ENCODE data around the gene GTPBP6. TPM values are rescaled to one million over a fixed set of nuclear protein-coding genes. Genes with fewer than 3 reads are reported as not detected.

Gene GTPBP6
- total RNA-seq, 4 donors from 2014 or later, result 30.6 to 60.2 (median 36.0) TPM

GRCh38 chrX:314781-315595 is 3.6 kb downstream of the GTPBP6 start:
- 94% methylated on average over 51 of the region's 51 CpGs; no CpG with 5 or more reads in 1 of the 2 donors for WGBS, 2 donors (ENCODE audit: low coverage in 1 of 2)
- intact Hi-C loops (cut with DNase I; ENCODE audit: low total_unique reads) (no loop called here), in situ Hi-C loops (cut with MboI; ENCODE audit: low pct_ligation_motif_present in 1 of 4, low pct_unique_long_range_greater_than_20kb in 1 of 4, low sequenced_read_pairs in 3 of 4) (no loop called here)

DNA sequence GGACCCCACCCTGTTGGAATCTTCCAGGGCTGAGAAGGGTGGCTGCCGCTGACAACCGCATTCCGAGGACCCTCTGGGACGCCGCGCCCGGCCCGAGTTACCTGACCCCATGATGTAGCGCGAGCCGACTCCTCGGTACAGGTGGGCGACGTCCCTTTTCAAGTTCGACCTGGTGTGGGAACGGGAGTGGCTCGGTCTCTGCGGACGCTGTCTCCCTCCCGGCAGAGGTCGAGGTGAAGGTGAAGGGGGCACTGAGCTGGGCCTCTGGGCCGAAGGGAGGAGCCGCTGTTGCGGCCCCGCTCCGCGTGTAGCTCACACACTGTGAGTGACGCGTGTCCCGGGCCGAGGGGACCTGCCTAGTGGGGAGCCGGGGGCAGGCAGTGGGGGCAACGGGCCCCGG is 4.5 kb downstream of the GTPBP6 start:
- Histone ChIP-seq H3K36me3 (peaks cover 0 to 38% (median 11%) of the 10 kb centered on the region in 4 donors), H3K9me3 (no peaks in the 10 kb centered on the region), H3K4me1 (peaks cover 0 to 4% (median 1%) of the 10 kb centered on the region in 4 donors), H3K27ac (no peak overlapping the region), H3K4me3 (no peak overlapping the region), H3K27me3 (no peaks in the 10 kb centered on the region)
- WGBS, 2 donors (ENCODE audit: low coverage in 1 of 2), result 97% methylated on average over 34 of the region's 34 CpGs; no CpG with 5 or more reads in 1 of the 2 donors
- TF ChIP-seq POLR2A (IDR thresholded peaks at IDR 0.05) (no peak), POLR2AphosphoS5 (IDR thresholded peaks at IDR 0.05) (no peak), EP300 (IDR thresholded peaks at IDR 0.05; ENCODE audit: low read depth) (no peak)
- TF ChIP-seq, protein P1, sequence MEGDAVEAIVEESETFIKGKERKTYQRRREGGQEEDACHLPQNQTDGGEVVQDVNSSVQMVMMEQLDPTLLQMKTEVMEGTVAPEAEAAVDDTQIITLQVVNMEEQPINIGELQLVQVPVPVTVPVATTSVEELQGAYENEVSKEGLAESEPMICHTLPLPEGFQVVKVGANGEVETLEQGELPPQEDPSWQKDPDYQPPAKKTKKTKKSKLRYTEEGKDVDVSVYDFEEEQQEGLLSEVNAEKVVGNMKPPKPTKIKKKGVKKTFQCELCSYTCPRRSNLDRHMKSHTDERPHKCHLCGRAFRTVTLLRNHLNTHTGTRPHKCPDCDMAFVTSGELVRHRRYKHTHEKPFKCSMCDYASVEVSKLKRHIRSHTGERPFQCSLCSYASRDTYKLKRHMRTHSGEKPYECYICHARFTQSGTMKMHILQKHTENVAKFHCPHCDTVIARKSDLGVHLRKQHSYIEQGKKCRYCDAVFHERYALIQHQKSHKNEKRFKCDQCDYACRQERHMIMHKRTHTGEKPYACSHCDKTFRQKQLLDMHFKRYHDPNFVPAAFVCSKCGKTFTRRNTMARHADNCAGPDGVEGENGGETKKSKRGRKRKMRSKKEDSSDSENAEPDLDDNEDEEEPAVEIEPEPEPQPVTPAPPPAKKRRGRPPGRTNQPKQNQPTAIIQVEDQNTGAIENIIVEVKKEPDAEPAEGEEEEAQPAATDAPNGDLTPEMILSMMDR (IDR thresholded peaks at IDR 0.05), result no peak
- DNase-seq, result no peak
- intact Hi-C loops (cut with DNase I; ENCODE audit: low total_unique reads) (no loop called here), in situ Hi-C loops (cut with MboI; ENCODE audit: low pct_ligation_motif_present in 1 of 4, low pct_unique_long_range_greater_than_20kb in 1 of 4, low sequenced_read_pairs in 3 of 4) (no loop called here)

More at GRCh38 chrX:314781-315595, 3.6 kb downstream of the GTPBP6 start:
- DNase-seq, result no peak
- H3K27ac ChIP-seq, result no peak overlapping the region
- H3K9me3 ChIP-seq, result no peaks in the 10 kb centered on the region
- no peak overlapping the region for H3K4me3 ChIP-seq
- TF ChIP-seq POLR2A (IDR thresholded peaks at IDR 0.05) (no peak), POLR2AphosphoS5 (IDR thresholded peaks at IDR 0.05) (no peak), EP300 (IDR thresholded peaks at IDR 0.05; ENCODE audit: low read depth) (no peak)
- TF ChIP-seq, protein P1 (IDR thresholded peaks at IDR 0.05), result no peak
- no peaks in the 10 kb centered on the region for H3K27me3 ChIP-seq
- H3K4me1 ChIP-seq, result peaks cover 0 to 11% (median 7%) of the 10 kb centered on the region in 4 donors
- peaks cover 0 to 33% (median 10%) of the 10 kb centered on the region in 4 donors for H3K36me3 ChIP-seq

DNA sequence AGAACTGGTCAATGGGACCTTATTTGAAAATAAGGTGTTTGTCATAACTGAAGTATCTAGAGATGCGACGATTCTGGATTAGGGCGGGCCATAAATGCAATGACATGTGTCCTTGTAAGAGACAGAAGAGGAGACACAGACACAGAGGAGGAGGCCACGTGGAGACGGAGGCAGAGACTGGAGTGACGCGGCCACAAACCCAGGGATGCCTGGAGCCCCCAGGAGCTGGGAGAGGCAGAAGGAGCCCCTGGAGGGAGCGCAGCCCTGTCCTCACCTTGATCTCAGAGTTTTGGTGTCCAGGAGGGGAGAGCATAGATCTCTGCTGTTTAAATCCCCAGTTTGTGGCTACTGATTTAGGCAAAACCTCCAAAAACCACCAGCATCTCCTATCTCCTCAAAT is 5.0 kb downstream of the GTPBP6 start:
- no peaks in the 10 kb centered on the region for H3K9me3 ChIP-seq
- H3K4me1 ChIP-seq, result peaks cover 0 to 4% (median 1%) of the 10 kb centered on the region in 4 donors
- DNase-seq, result no peak
- intact Hi-C loops (cut with DNase I; ENCODE audit: low total_unique reads) (no loop called here), in situ Hi-C loops (cut with MboI; ENCODE audit: low pct_ligation_motif_present in 1 of 4, low pct_unique_long_range_greater_than_20kb in 1 of 4, low sequenced_read_pairs in 3 of 4) (no loop called here)
- no peak for TF ChIP-seq EP300 (IDR thresholded peaks at IDR 0.05; ENCODE audit: low read depth)
- TF ChIP-seq POLR2AphosphoS5 (IDR thresholded peaks at IDR 0.05), result no peak
- TF ChIP-seq POLR2A (IDR thresholded peaks at IDR 0.05), result no peak
- TF ChIP-seq, protein P1 (IDR thresholded peaks at IDR 0.05), result no peak
- H3K4me3 ChIP-seq, result no peak overlapping the region
- peaks cover 0 to 41% (median 11%) of the 10 kb centered on the region in 4 donors for H3K36me3 ChIP-seq
- no peaks in the 10 kb centered on the region for H3K27me3 ChIP-seq
- 89 to 95% methylated on average over 4 to 8 of the region's 8 CpGs for WGBS, 2 donors (ENCODE audit: low coverage in 1 of 2)
- H3K27ac ChIP-seq, result no peak overlapping the region

GRCh38 chrX:312621-313331 is 5.8 kb downstream of the GTPBP6 start:
- 86 to 88% methylated on average over 16 to 50 of the region's 54 CpGs for WGBS, 2 donors (ENCODE audit: low coverage in 1 of 2)
- H3K27ac ChIP-seq, result no peak overlapping the region
- no peaks in the 10 kb centered on the region for H3K27me3 ChIP-seq
- no peak for DNase-seq
- intact Hi-C loops (cut with DNase I; ENCODE audit: low total_unique reads) (no loop called here), in situ Hi-C loops (cut with MboI; ENCODE audit: low pct_ligation_motif_present in 1 of 4, low pct_unique_long_range_greater_than_20kb in 1 of 4, low sequenced_read_pairs in 3 of 4) (no loop called here)
- TF ChIP-seq EP300 (IDR thresholded peaks at IDR 0.05; ENCODE audit: low read depth) (no peak), POLR2A (IDR thresholded peaks at IDR 0.05) (no peak), POLR2AphosphoS5 (IDR thresholded peaks at IDR 0.05) (no peak)
- TF ChIP-seq, protein P1 (IDR thresholded peaks at IDR 0.05), result no peak
- peaks cover 0 to 41% (median 11%) of the 10 kb centered on the region in 4 donors for H3K36me3 ChIP-seq
- H3K4me1 ChIP-seq, result peaks cover 0 to 2% (median 1%) of the 10 kb centered on the region in 4 donors
- no peaks in the 10 kb centered on the region for H3K9me3 ChIP-seq
- H3K4me3 ChIP-seq, result no peak overlapping the region

Data from transverse colon (tissue), 4 donors.